ENCODE results near the gene FAM168A. TPM values are rescaled to one million over a fixed set of nuclear protein-coding genes. Genes with fewer than 3 reads are reported as not detected.

The FAM168A gene
- total RNA-seq, 1 experiment from 2014 or later, result 25.9 TPM

DNA sequence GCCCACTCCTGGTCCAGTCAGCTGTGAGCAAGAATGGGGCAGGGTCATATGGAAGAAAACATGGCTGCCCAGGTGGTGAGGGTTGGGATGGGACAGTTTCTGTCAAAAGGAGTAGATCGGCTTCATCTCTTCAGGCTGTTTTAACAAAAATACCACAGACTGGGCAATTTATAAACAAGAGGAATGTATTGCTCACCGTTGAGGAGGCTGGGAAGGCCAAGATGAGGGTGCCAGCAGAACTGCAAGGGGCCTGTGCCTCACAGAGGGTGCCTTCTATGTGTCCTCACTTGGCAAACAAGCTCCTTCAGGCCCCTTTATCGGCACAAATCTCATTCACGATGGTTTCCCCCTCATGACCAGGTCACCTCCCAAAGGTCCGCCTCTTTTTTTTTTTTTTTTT is 239.8 kb downstream of the FAM168A start (continued):
- TF ChIP-seq ZNF423 (CRISPR knock-in tag; IDR thresholded peaks at IDR 0.05) (no peak), GTF2I (CRISPR knock-in tag; conservative IDR thresholded peaks at IDR 0.05) (no peak), PRDM15 (CRISPR knock-in tag; IDR thresholded peaks at IDR 0.05) (no peak), ELF4 (CRISPR knock-in tag; IDR thresholded peaks at IDR 0.05; ENCODE audit: low read depth) (no peak), KAT7 (CRISPR knock-in tag; IDR thresholded peaks at IDR 0.05; ENCODE audit: borderline replicate concordance) (no peak), ZSCAN18 (CRISPR knock-in tag; IDR thresholded peaks at IDR 0.05) (no peak)

DNA sequence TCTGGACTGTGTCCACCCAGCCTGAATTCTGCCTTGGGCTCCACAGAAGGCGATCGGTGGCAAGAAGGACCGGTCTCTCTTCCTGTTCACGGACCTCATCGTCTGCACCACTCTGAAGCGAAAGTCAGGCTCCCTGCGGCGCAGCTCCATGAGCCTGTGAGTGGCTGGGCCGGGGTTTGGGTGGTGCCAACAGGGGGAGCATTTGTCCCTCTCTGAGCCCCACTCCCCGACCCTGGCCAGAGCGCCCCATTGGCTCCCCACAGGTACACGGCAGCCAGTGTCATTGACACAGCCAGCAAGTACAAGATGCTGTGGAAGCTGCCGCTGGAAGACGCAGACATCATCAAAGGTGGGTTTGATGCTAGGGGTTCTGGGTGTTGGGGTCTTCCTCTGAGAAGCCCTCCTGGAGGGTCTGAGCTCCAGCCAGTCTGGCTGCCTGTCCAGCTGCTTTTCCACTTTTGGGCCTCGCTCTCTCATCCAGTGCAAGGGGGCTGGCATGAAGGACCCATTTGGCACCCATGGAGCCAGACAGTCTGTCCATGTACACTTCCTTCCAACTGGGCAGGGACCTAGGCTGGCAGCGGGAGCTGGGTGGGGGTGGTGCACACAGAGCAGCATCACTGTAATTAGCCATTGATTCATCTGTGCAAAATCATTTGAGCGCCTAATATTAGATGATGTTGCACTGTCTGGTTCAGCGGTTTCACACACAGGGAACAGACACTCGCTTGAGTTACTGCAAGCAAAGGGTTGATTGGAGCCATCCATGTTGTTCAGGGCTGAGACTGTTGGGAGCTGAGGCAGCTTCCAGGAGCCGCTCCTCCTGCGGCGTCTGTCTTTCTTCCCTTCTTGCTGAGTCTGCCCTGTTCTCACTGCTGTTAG is 240.7 kb downstream of the FAM168A start:
- no peaks in the 10 kb centered on the region for H3K27me3 Mint-ChIP-seq (ENCODE audit: low read depth)
- ATAC-seq, result peak; percentile 53
- ChIA-PET POLR2A (no interaction called here), CTCF (interaction anchor here (0.7 to 6.5 kb wide), 16 partner anchors 10 to 304 kb away, joined by 3 to 64 read pairs (median 5); partner anchors contain the start of gene ARHGEF17)
- peak; percentile 35 for DNase-seq (ENCODE audit: low spot score)
- H3K4me1 Mint-ChIP-seq, result peaks cover 5% of the 10 kb centered on the region; the same call in 1 of the 2 replicates
- no peaks in the 10 kb centered on the region for H3K36me3 Mint-ChIP-seq
- no peaks in the 10 kb centered on the region for H3K9me3 Mint-ChIP-seq
- H3K27ac Mint-ChIP-seq, result no peak overlapping the region; the same call in 1 of the 2 replicates
- no peak overlapping the region for H3K4me3 Mint-ChIP-seq
- TF ChIP-seq, protein P1, sequence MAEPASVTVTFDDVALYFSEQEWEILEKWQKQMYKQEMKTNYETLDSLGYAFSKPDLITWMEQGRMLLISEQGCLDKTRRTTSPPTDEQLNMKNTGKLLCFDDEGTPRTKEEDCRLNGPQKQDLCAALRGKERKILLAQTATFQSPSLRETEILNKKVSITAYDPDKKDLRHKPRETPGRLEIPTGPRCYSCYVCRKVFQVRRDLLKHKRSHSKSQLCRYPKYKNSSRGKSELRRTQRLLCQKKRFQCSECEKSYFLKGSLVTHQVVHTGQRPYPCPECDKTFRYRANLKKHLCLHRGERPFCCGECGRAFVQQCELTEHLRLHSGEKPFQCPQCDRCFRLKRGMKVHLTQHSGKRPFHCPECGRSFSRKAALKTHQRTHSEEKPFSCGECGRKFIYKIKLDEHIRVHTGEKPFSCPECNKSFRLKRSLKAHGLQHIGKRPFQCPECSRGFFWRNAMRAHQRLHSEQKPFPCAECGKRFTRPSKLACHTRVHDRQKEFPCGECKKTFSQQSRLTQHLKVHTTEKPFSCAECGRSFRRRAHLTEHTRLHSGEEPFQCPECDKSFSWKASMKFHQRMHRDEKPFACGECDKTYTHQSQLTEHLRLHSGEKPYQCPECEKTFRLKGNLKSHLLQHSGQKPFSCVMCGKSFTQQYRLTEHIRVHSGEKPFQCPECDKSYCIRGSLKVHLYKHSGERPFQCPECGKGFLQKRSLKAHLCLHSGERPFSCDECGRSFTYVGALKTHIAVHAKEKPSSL (CRISPR knock-in tag; conservative IDR thresholded peaks at IDR 0.05), result no peak
- TF ChIP-seq CBFB (CRISPR knock-in tag; IDR thresholded peaks at IDR 0.05; ENCODE audit: low read depth) (no peak), MXD4 (CRISPR knock-in tag; IDR thresholded peaks at IDR 0.05; ENCODE audit: borderline replicate concordance) (no peak), FOXP4 (CRISPR knock-in tag; IDR thresholded peaks at IDR 0.05) (no peak), ELF4 (CRISPR knock-in tag; IDR thresholded peaks at IDR 0.05; ENCODE audit: low read depth) (no peak), NR2C2 (CRISPR knock-in tag; IDR thresholded peaks at IDR 0.05) (no peak), ZNF219 (CRISPR knock-in tag; IDR thresholded peaks at IDR 0.05; ENCODE audit: borderline replicate concordance) (no peak), GABPB1 (CRISPR knock-in tag; IDR thresholded peaks at IDR 0.05) (no peak), ETV6 (CRISPR knock-in tag; IDR thresholded peaks at IDR 0.05) (no peak), FOXJ3 (CRISPR knock-in tag; IDR thresholded peaks at IDR 0.05; ENCODE audit: borderline replicate concordance) (no peak), PRDM15 (CRISPR knock-in tag; IDR thresholded peaks at IDR 0.05) (no peak), NFE2L1 (CRISPR knock-in tag; IDR thresholded peaks at IDR 0.05) (no peak), MAX (CRISPR knock-in tag; IDR thresholded peaks at IDR 0.05) (no peak), TCF7 (CRISPR knock-in tag; IDR thresholded peaks at IDR 0.05; ENCODE audit: low read depth) (no peak)
- TF ChIP-seq, protein P2, sequence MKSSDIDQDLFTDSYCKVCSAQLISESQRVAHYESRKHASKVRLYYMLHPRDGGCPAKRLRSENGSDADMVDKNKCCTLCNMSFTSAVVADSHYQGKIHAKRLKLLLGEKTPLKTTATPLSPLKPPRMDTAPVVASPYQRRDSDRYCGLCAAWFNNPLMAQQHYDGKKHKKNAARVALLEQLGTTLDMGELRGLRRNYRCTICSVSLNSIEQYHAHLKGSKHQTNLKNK (CRISPR knock-in tag; IDR thresholded peaks at IDR 0.05), result no peak
- TF ChIP-seq, protein P3, sequence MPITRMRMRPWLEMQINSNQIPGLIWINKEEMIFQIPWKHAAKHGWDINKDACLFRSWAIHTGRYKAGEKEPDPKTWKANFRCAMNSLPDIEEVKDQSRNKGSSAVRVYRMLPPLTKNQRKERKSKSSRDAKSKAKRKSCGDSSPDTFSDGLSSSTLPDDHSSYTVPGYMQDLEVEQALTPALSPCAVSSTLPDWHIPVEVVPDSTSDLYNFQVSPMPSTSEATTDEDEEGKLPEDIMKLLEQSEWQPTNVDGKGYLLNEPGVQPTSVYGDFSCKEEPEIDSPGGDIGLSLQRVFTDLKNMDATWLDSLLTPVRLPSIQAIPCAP (CRISPR knock-in tag; IDR thresholded peaks at IDR 0.05), result no peak
